ENCODE measurements around the gene QARS1. TPM values are rescaled to one million over a fixed set of nuclear protein-coding genes. Genes with fewer than 3 reads are reported as not detected.

QARS1 gene
- total and polyA plus RNA-seq, 2 of the 13 experiments (the other 11 are each of a cell fraction or from before 2014, with no cell fraction given): 307 to 327 TPM

- TF ChIP-seq, protein P1, sequence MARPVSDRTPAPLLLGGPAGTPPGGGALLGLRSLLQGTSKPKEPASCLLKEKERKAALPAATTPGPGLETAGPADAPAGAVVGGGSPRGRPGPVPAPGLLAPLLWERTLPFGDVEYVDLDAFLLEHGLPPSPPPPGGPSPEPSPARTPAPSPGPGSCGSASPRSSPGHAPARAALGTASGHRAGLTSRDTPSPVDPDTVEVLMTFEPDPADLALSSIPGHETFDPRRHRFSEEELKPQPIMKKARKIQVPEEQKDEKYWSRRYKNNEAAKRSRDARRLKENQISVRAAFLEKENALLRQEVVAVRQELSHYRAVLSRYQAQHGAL (CRISPR knock-in tag; IDR thresholded peaks at IDR 0.05; ENCODE audit: not compliant biosample characterization): no peak
- TF ChIP-seq NAIF1 (CRISPR knock-in tag; IDR thresholded peaks at IDR 0.05; ENCODE audit: borderline replicate concordance) (no peak), HIC2 (CRISPR knock-in tag; IDR thresholded peaks at IDR 0.05; ENCODE audit: low read depth) (no peak), HMGXB4 (CRISPR knock-in tag; IDR thresholded peaks at IDR 0.05; ENCODE audit: borderline replicate concordance in 1 of 2, low read depth in 1 of 2) (peak; percentile 40 to 83; a peak in 3 of 4 replicates), NFKBIZ (CRISPR knock-in tag; IDR thresholded peaks at IDR 0.05) (peak; percentile 55; the same call in 1 of the 2 replicates), KDM5B (CRISPR knock-in tag; IDR thresholded peaks at IDR 0.05; ENCODE audit: borderline replicate concordance) (peak; percentile 87; the same call in 1 of the 2 replicates), TSC22D2 (CRISPR knock-in tag; IDR thresholded peaks at IDR 0.05; ENCODE audit: borderline replicate concordance) (peak; percentile 37; the same call in 1 of the 2 replicates), PRDM10 (CRISPR knock-in tag; IDR thresholded peaks at IDR 0.05; ENCODE audit: low read depth) (peak; percentile 60; the same call in 1 of the 2 replicates), ZBTB20 (CRISPR knock-in tag; IDR thresholded peaks at IDR 0.05; ENCODE audit: borderline replicate concordance, low read depth) (peak; percentile 20; the same call in 1 of the 2 replicates), CBX1 (IDR thresholded peaks at IDR 0.05; ENCODE audit: low read depth) (no peak), JUN (CRISPR knock-in tag; IDR thresholded peaks at IDR 0.05) (no peak), TOE1 (CRISPR knock-in tag; IDR thresholded peaks at IDR 0.05) (no peak; the same call in 1 of the 2 replicates), GLMP (CRISPR knock-in tag; IDR thresholded peaks at IDR 0.05; ENCODE audit: borderline replicate concordance) (no peak), SOX6 (IDR thresholded peaks at IDR 0.05) (no peak), SOX6 (CRISPR knock-in tag; IDR thresholded peaks at IDR 0.05) (peak; percentile 67), ZFP41 (CRISPR knock-in tag; IDR thresholded peaks at IDR 0.05; ENCODE audit: borderline replicate concordance) (no peak; the same call in 1 of the 2 replicates), ZNF761 (CRISPR knock-in tag; conservative IDR thresholded peaks at IDR 0.05) (peak; percentile 78; the same call in 1 of the 2 replicates)
Observed at GRCh38 chr3:49104427-49105291, at the start of gene QARS1 (continued).
